Large intestine (tissue), 3 donors: Measurements from ENCODE around the gene AZU1. TPM values are rescaled to one million over a fixed set of nuclear protein-coding genes. Genes with fewer than 3 reads are reported as not detected.

Experiments
- DNase-seq, 2 donors: peaks; one replicate each; pipeline versions ENCODE4 v3.0.0 to v3.0.0-alpha.2; 2013
- H3K27ac ChIP-seq: one replicate; pipeline ENCODE4 v1.5.1; 2013; ENCODE audit warnings: low read length
- H3K27me3 ChIP-seq: 2 replicates; pipeline ENCODE4 v1.6.1; 2013; ENCODE audit warnings: low read length; ENCODE audit not compliant: control insufficient read depth, insufficient read depth
- H3K36me3 ChIP-seq: 2 replicates; pipeline ENCODE4 v1.6.1; 2013; ENCODE audit warnings: low read length; ENCODE audit not compliant: control insufficient read depth, insufficient read depth
- H3K4me1 ChIP-seq: one replicate; pipeline ENCODE4 v1.6.1; 2013; ENCODE audit warnings: low read length; ENCODE audit not compliant: control insufficient read depth, insufficient read depth
- H3K4me3 ChIP-seq: one replicate; pipeline ENCODE4 v1.5.1; 2013; ENCODE audit warnings: low read length
- H3K9me3 ChIP-seq: one replicate; pipeline ENCODE4 v1.6.1; 2013; ENCODE audit warnings: mild to moderate bottlenecking, low read depth, low read length, moderate library complexity; ENCODE audit not compliant: control insufficient read depth
- WGBS: methylation state at CpG from one replicate; pipeline ENCODE4 v1.1.5; 2013; ENCODE audit warnings: low lambda C conversion rate; ENCODE audit not compliant: insufficient coverage; 5-methylcytosine and 5-hydroxymethylcytosine counted together
- polyA plus RNA-seq: library from polyadenylated mRNA; unstranded; fragments of 120-200 nt; gene quantifications from one replicate; pipeline ENCODE4 v1.2.1, GENCODE V29; 2013

The AZU1 gene
- polyA plus RNA-seq, 1 donor: 0.33 TPM

DNA sequence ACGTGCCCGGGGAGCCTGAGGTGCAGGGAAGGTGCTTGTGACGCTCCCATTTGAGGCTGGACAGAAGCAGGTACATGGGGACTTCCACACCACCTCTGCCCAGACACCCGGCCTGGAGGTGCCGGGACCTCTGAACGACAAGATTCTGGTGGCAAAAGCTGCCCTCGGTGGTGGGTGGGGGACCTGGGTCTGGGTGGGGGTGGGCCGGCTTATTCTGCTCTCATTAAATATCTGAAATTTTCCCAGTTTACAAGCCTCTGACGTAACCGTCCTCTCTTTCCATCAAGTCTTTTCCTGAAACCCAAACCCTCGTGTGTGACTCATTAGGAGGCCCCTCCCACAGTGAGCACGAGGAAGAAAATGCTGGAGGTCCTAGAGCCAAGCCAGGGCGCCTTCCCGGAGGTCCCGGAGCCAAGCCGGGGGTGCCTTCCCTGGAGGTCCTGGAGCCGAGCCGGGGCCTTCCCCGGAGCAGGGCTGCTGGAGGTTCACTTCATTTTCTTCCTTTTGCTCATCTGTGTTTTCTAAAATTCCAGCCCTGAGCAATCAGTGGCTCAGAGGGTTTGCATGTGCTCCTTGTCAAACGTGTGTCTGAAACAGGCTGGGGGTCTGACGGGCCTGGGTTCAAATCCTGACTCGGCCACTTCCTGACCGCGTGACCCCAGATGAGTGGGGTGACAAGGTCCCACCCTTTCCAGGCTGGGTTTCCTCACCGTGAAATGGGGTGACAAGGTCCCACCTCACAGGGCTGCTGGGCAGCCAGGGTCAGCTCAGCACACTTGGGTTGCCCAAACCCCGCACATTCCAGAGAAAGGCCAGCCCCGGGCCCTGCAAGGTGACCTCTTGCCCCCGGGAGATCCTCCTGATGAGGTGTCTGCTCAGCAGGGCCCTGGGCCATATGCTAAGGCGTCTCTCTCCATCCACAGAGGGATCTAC is 41.9 kb downstream of the AZU1 start:
- H3K36me3 ChIP-seq: peaks cover 56% of the 10 kb centered on the region
- WGBS: no CpG with 5 or more reads among the region's 29 CpGs
- H3K27me3 ChIP-seq: no peaks in the 10 kb centered on the region
- no peaks in the 10 kb centered on the region for H3K4me1 ChIP-seq
- no peak overlapping the region for H3K27ac ChIP-seq
- no peak overlapping the region for H3K4me3 ChIP-seq
- DNase-seq: no peak
- peaks cover 12% of the 10 kb centered on the region for H3K9me3 ChIP-seq

- no peak overlapping the region for H3K4me3 ChIP-seq
- no peaks in the 10 kb centered on the region for H3K4me1 ChIP-seq
- H3K36me3 ChIP-seq: peaks cover 60% of the 10 kb centered on the region
- no peak overlapping the region for H3K27ac ChIP-seq
- peaks cover 12% of the 10 kb centered on the region for H3K9me3 ChIP-seq
- WGBS: no CpG with 5 or more reads among the region's 8 CpGs
- DNase-seq: no peak
- H3K27me3 ChIP-seq: no peaks in the 10 kb centered on the region
Measured at GRCh38 chr19:870314-870713, 42.7 kb downstream of the AZU1 start.

DNA sequence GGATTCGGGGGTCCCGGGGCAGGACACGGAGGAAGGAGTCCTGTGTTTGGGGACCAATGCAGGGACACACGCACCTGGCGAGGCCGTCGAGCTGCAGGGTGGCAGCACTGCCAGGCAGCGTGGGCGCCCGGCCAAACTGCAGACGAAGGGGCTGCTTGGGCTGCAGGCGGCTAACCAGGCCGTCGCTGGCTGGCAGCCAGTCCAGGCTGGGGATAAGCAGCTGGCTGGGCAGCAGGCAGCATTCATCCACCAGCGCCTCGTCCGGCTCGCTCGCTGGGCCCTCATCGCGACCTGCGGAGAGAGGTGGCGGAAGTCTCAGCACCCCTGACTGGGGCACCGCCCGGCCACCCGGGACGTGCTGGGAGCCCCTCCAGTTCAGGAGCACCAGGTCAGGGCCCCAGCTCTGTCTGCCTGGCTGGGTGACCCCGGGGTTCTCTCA is 43.3 kb downstream of the AZU1 start:
- WGBS: no CpG with 5 or more reads among the region's 28 CpGs
- no peak for DNase-seq
- Histone ChIP-seq H3K27ac (no peak overlapping the region), H3K4me1 (no peaks in the 10 kb centered on the region), H3K9me3 (peaks cover 12% of the 10 kb centered on the region), H3K4me3 (no peak overlapping the region), H3K36me3 (peaks cover 66% of the 10 kb centered on the region), H3K27me3 (no peaks in the 10 kb centered on the region)

GRCh38 chr19:871446-872265 is 44.0 kb downstream of the AZU1 start:
- WGBS: no CpG with 5 or more reads among the region's 33 CpGs
- Histone ChIP-seq H3K27me3 (no peaks in the 10 kb centered on the region), H3K4me3 (no peak overlapping the region), H3K9me3 (peaks cover 12% of the 10 kb centered on the region), H3K27ac (no peak overlapping the region), H3K4me1 (no peaks in the 10 kb centered on the region), H3K36me3 (peaks cover 70% of the 10 kb centered on the region)
- no peak for DNase-seq

DNA sequence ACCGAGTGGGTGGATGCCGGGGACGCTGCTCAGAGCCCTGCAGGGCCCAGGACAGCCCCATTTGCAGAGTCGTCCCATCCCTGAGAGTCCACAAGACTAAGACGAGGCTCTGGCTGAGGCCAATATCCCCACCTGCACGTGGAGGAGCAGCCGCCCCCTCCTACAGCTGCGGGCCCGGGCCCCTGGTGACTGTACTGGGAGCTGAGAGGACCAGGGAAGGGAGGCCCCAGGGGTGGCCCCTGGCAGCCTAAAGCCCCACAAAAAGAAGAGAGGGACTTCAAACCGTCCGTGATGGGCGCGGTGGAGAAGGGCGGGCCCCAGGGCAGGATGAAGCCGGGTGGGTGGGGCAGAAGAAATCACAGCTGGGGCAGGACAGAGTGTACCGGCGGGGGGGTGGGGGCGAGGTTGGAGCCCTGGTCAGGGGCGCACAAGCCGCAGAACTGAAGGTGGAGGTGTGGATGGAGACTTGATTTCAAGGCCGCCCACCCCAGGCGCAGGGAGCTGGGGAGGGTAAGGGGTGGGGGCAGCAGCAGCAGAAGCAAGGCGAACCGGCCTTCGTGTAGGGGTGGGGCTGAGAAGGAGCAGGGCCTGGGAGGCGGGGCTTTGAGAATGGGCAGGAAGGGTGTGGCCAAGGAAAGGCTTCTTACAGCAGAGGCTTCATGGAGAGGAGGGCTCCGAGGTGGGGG is 44.8 kb downstream of the AZU1 start:
- no CpG with 5 or more reads among the region's 27 CpGs for WGBS
- no peak overlapping the region for H3K27ac ChIP-seq
- H3K9me3 ChIP-seq: peaks cover 12% of the 10 kb centered on the region
- H3K4me3 ChIP-seq: no peak overlapping the region
- H3K4me1 ChIP-seq: no peaks in the 10 kb centered on the region
- no peaks in the 10 kb centered on the region for H3K27me3 ChIP-seq
- H3K36me3 ChIP-seq: peaks cover 74% of the 10 kb centered on the region
- DNase-seq: peak in 1 of 2 donors; percentile 78

GRCh38 chr19:873084-873483 is 45.4 kb downstream of the AZU1 start:
- Histone ChIP-seq H3K27me3 (no peaks in the 10 kb centered on the region), H3K4me3 (no peak overlapping the region), H3K36me3 (peaks cover 68% of the 10 kb centered on the region), H3K27ac (no peak overlapping the region), H3K4me1 (no peaks in the 10 kb centered on the region), H3K9me3 (peaks cover 8% of the 10 kb centered on the region)
- WGBS: no CpG with 5 or more reads among the region's 13 CpGs
- peak in 1 of 2 donors; percentile 43 for DNase-seq

GRCh38 chr19:873561-874041 is 46.0 kb downstream of the AZU1 start:
- H3K9me3 ChIP-seq: peaks cover 5% of the 10 kb centered on the region
- no peaks in the 10 kb centered on the region for H3K27me3 ChIP-seq
- H3K4me1 ChIP-seq: no peaks in the 10 kb centered on the region
- peaks cover 63% of the 10 kb centered on the region for H3K36me3 ChIP-seq
- H3K4me3 ChIP-seq: no peak overlapping the region
- WGBS: no CpG with 5 or more reads among the region's 22 CpGs
- DNase-seq: no peak
- no peak overlapping the region for H3K27ac ChIP-seq

- WGBS: 80% methylated on average over 1 of the region's 28 CpGs
- H3K4me3 ChIP-seq: no peak overlapping the region
- peaks cover 5% of the 10 kb centered on the region for H3K9me3 ChIP-seq
- no peak for DNase-seq
- H3K27me3 ChIP-seq: no peaks in the 10 kb centered on the region
- no peaks in the 10 kb centered on the region for H3K4me1 ChIP-seq
- peaks cover 55% of the 10 kb centered on the region for H3K36me3 ChIP-seq
- H3K27ac ChIP-seq: no peak overlapping the region
Measured at GRCh38 chr19:875265-875879, 47.7 kb downstream of the AZU1 start.

- no peak overlapping the region for H3K27ac ChIP-seq
- DNase-seq: no peak
- H3K36me3 ChIP-seq: peaks cover 53% of the 10 kb centered on the region
- no CpG with 5 or more reads among the region's 18 CpGs for WGBS
- no peaks in the 10 kb centered on the region for H3K4me1 ChIP-seq
- H3K9me3 ChIP-seq: peaks cover 2% of the 10 kb centered on the region
- H3K4me3 ChIP-seq: no peak overlapping the region
- H3K27me3 ChIP-seq: no peaks in the 10 kb centered on the region
Measured at GRCh38 chr19:876089-876488, 48.5 kb downstream of the AZU1 start.
